Esophagus muscularis mucosa (tissue), 4 donors: ENCODE measurements around the gene TNFSF18.

Experiments used
- EP300 ChIP-seq: sonication (generic); formaldehyde crosslinking; IDR thresholded peaks from one replicate; pipeline ENCODE4 v1.6.1; 2017; ENCODE audit warnings: antibody characterized with exemption
- POLR2A ChIP-seq: fragments of 450-650 bp; IDR thresholded peaks from one replicate; pipeline ENCODE4 v1.6.1; 2017; ENCODE audit warnings: antibody characterized with exemption, moderate library complexity, mild to moderate bottlenecking, low read depth
- TF ChIP-seq, protein P1 (sequence below), 3 experiments: fragments of 200-600 bp in 2 of 3; fragments of 450-650 bp in 1 of 3; sonication (generic) in 2 of 3; IDR thresholded peaks; one replicate each; pipeline ENCODE4 v1.5.1; 2017 to 2019; ENCODE audit warnings: antibody characterized with exemption in 3 of 3, mild to moderate bottlenecking in 2 of 3, moderate library complexity in 1 of 3

DNA sequence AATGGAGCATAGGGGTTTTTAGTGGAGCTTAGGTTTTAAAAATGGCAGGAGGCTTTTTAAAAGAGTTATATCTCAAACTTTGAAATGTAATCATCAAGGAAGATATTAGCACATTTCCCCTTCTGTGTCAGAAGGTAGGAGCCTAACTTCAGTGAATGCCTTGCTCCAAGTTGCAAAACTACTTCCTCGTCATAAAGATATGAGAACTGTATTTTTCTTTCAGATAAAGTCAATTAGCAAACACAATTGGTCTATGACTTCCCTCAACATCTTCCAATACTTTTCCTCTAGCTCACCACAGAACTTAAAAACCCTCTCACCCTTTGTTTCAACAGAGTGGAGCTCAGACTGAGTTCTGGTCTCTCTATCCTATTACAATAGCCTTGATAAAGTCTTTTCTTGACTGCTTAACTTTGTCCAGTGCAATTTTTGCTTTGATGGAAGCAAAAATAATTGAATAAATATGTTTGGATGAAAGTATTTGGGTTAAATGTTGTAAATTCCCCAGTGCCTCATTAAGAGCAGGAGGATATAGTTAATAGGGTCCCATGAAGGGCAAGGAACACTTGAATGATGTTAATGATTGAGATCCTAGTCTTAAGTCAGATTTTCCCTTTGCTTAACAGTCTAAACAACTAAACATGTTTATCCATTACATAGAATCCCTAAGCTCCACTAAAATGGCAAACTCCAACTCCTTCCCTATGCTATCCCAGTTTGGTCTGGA, 58.9 kb downstream of the TNFSF18 start:
- TF ChIP-seq, protein P1, sequence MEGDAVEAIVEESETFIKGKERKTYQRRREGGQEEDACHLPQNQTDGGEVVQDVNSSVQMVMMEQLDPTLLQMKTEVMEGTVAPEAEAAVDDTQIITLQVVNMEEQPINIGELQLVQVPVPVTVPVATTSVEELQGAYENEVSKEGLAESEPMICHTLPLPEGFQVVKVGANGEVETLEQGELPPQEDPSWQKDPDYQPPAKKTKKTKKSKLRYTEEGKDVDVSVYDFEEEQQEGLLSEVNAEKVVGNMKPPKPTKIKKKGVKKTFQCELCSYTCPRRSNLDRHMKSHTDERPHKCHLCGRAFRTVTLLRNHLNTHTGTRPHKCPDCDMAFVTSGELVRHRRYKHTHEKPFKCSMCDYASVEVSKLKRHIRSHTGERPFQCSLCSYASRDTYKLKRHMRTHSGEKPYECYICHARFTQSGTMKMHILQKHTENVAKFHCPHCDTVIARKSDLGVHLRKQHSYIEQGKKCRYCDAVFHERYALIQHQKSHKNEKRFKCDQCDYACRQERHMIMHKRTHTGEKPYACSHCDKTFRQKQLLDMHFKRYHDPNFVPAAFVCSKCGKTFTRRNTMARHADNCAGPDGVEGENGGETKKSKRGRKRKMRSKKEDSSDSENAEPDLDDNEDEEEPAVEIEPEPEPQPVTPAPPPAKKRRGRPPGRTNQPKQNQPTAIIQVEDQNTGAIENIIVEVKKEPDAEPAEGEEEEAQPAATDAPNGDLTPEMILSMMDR (IDR thresholded peaks at IDR 0.05): no peak
- no peak for TF ChIP-seq EP300
- no peak for TF ChIP-seq POLR2A
